Uterus (tissue), 4 donors: ENCODE measurements around the gene ACVR1C. TPM values are rescaled to one million over a fixed set of nuclear protein-coding genes. Genes with fewer than 3 reads are reported as not detected.
A peak's percentile ranks its signal among the peaks of the same experiment; 100 is the strongest.

Source experiments
- DNase-seq, 2 donors: peaks; one replicate each; pipeline ENCODE4 v3.0.0-alpha.2; 2019 to 2020
- H3K27ac ChIP-seq, 2 donors: fragments of 200-600 bp; sonication (generic); 1 replicate in 1 of 2; 2 replicates in 1 of 2; pipeline ENCODE4 v1.5.1; 2016 to 2018
- H3K27me3 ChIP-seq, 2 donors: fragments of 200-600 bp; sonication (generic); one replicate each; pipeline ENCODE4 v1.5.1; 2018 to 2019; ENCODE audit warnings: control low read depth in 1 of 2
- H3K36me3 ChIP-seq, 2 donors: fragments of 200-600 bp; sonication (generic); one replicate each; pipeline ENCODE4 v1.5.1; 2019; ENCODE audit warnings: control low read depth in 1 of 2
- H3K4me1 ChIP-seq, 2 donors: fragments of 200-600 bp; sonication (generic); one replicate each; pipeline ENCODE4 v1.5.1; 2018 to 2019; ENCODE audit warnings: control low read depth in 1 of 2
- H3K4me3 ChIP-seq, 2 donors: fragments of 200-600 bp; sonication (generic); 1 replicate in 1 of 2; 2 replicates in 1 of 2; pipeline ENCODE4 v1.5.1; 2018 to 2019; ENCODE audit warnings: mild to moderate bottlenecking in 1 of 2
- H3K9me3 ChIP-seq, 2 donors: fragments of 200-600 bp; sonication (generic); one replicate each; pipeline ENCODE4 v1.5.1; 2019; ENCODE audit warnings: control low read depth in 1 of 2
- POLR2A ChIP-seq, 2 donors: fragments of 450-650 bp; IDR thresholded peaks; one replicate each; pipeline ENCODE4 v1.6.1; 2016; ENCODE audit warnings: antibody characterized with exemption in 2 of 2, mild to moderate bottlenecking in 1 of 2, moderate library complexity in 1 of 2
- intact Hi-C: fragments of 100-400 bp; cut with DNase I; formaldehyde crosslinking; loops from one replicate; pipeline ENCODE4 v1.15.1; 2023; ENCODE audit warnings: low total_unique reads
- total RNA-seq, 4 donors: library from RNA; depleted of rRNA in 3 of 4; stranded (reverse); fragments of >200 nt in 3 of 4; gene quantifications; one replicate each; pipeline versions ENCODE4 v1.1.0 to v1.2.4, GENCODE V29; 2014 to 2023
- TF ChIP-seq, protein P1 (sequence below), 4 experiments: fragments of 200-600 bp in 2 of 4; fragments of 450-650 bp in 2 of 4; sonication (generic) in 2 of 4; IDR thresholded peaks; one replicate each; pipeline ENCODE4 v1.5.1; 2016 to 2019; ENCODE audit warnings: antibody characterized with exemption in 4 of 4, mild to moderate bottlenecking in 2 of 4, moderate library complexity in 1 of 4
- donor health status: DM: yes; HTN: yes; CAD: no.

The ACVR1C gene
- total RNA-seq, 4 donors from 2014 or later, result 0.51 to 1.2 (median 0.72) TPM

DNA sequence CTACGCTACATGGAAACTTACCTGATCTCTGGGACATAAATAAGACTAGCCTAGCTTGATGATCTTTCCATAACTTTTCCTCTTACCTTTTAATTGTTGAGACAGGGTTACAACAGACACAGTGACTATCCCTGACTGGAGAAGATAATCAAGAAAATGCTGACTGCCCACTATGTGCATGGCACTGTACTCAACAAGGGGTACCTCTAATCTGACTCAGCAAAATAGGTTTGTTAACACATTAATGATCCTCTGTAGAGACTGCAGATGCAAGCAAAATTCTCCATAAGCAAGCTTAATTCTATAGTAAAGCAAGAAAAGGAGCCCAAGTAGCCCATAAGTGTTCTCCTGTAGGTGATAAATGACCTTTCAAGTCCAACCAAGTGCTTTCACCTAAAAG is 25.5 kb downstream of the ACVR1C start:
- DNase-seq, result no peak
- intact Hi-C loops, result no loop called here
- H3K9me3 ChIP-seq, result no peaks in the 10 kb centered on the region
- TF ChIP-seq, protein P1, sequence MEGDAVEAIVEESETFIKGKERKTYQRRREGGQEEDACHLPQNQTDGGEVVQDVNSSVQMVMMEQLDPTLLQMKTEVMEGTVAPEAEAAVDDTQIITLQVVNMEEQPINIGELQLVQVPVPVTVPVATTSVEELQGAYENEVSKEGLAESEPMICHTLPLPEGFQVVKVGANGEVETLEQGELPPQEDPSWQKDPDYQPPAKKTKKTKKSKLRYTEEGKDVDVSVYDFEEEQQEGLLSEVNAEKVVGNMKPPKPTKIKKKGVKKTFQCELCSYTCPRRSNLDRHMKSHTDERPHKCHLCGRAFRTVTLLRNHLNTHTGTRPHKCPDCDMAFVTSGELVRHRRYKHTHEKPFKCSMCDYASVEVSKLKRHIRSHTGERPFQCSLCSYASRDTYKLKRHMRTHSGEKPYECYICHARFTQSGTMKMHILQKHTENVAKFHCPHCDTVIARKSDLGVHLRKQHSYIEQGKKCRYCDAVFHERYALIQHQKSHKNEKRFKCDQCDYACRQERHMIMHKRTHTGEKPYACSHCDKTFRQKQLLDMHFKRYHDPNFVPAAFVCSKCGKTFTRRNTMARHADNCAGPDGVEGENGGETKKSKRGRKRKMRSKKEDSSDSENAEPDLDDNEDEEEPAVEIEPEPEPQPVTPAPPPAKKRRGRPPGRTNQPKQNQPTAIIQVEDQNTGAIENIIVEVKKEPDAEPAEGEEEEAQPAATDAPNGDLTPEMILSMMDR (IDR thresholded peaks at IDR 0.05), result no peak
- TF ChIP-seq POLR2A (IDR thresholded peaks at IDR 0.05), result no peak
- no peaks in the 10 kb centered on the region for H3K4me1 ChIP-seq
- no peaks in the 10 kb centered on the region for H3K27me3 ChIP-seq
- no peak overlapping the region for H3K4me3 ChIP-seq
- H3K36me3 ChIP-seq, result no peaks in the 10 kb centered on the region
- no peak overlapping the region for H3K27ac ChIP-seq

DNA sequence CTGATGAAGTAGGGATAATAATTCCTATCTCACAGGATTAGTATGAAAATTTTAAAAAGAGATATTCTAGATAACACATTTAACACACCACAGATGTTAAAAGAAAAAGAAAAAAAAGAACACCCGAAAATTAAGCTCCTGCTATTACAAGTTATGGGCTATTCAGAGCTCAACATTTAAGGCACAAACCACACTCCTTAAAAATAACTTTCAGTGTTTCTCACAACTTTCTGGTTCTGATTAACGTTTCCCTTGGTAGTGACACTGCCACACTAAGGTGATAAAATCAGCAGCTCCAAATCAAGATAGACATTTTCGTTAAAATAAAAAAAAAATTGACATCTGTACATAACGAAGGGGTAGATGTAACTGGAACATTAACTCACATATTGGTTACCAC is 26.9 kb downstream of the ACVR1C start:
- Histone ChIP-seq H3K9me3 (no peaks in the 10 kb centered on the region), H3K27me3 (no peaks in the 10 kb centered on the region), H3K4me3 (no peak overlapping the region), H3K27ac (no peak overlapping the region), H3K36me3 (no peaks in the 10 kb centered on the region), H3K4me1 (no peaks in the 10 kb centered on the region)
- DNase-seq, result no peak
- intact Hi-C loops, result no loop called here
- no peak for TF ChIP-seq POLR2A (IDR thresholded peaks at IDR 0.05)
- TF ChIP-seq, protein P1 (IDR thresholded peaks at IDR 0.05), result no peak

DNA sequence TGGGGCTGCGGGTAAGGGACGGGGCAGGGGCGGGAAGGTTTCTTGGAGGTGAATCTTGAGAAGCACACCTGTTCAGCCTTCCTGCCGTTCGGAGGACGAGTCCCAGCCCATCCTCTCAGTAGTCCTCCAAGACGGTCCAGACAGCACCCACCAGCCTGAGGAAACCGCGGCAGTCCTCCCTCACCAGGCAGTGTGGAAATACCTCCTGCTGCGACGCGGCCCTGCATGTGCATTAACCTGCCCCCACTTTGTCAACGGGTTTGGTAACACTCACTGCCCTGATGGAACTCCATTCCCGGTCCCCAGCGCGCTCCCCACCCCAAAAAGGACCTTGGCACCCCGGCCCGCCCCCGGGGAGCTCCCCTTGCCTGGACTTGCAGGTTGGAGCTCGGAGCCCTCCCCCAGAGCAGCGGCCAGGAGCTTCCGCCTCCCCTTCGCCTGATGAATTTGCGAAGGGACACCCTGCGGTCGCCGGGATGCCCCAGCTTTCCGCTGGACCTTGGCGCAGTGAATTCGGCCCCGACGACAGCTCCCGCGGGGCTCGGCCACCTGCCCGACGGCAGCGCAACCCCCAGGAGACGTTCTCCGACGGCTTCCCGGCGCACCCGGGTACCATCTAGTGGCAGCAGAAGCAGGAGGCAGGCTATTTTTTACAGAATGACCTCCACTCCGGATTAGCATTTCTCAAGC is 31.5 kb downstream of the ACVR1C start:
- Histone ChIP-seq H3K27ac (no peak overlapping the region), H3K4me3 (no peak overlapping the region), H3K4me1 (no peaks in the 10 kb centered on the region), H3K36me3 (no peaks in the 10 kb centered on the region), H3K27me3 (no peaks in the 10 kb centered on the region), H3K9me3 (no peaks in the 10 kb centered on the region)
- intact Hi-C loops, result no loop called here
- no peak for DNase-seq
- no peak for TF ChIP-seq POLR2A (IDR thresholded peaks at IDR 0.05)
- TF ChIP-seq, protein P1 (IDR thresholded peaks at IDR 0.05), result peak in 1 of 4 experiments; percentile 11

DNA sequence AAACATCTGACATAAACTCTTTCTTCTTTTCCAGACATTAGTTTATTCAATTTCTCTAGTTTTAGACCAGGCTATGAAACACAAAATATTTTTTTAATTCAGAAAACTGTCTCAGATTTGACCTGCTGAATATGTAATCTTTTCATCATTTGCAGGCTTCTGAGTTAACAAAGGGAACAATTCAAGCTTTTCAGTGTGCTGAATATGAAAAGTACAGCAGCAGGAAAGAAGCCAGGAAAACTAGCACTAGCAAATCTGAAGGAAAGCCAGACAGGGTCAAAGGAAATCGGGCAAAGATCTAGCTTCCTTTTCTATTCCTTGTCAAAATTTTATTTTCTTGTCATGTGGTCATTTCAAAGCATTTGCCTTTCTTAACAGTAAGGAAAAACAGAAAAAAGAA is 35.3 kb downstream of the ACVR1C start:
- intact Hi-C loops, result no loop called here
- H3K36me3 ChIP-seq, result no peaks in the 10 kb centered on the region
- no peaks in the 10 kb centered on the region for H3K4me1 ChIP-seq
- H3K9me3 ChIP-seq, result no peaks in the 10 kb centered on the region
- TF ChIP-seq, protein P1 (IDR thresholded peaks at IDR 0.05), result no peak
- no peak for TF ChIP-seq POLR2A (IDR thresholded peaks at IDR 0.05)
- H3K4me3 ChIP-seq, result no peak overlapping the region
- H3K27me3 ChIP-seq, result no peaks in the 10 kb centered on the region
- H3K27ac ChIP-seq, result no peak overlapping the region
- no peak for DNase-seq

DNA sequence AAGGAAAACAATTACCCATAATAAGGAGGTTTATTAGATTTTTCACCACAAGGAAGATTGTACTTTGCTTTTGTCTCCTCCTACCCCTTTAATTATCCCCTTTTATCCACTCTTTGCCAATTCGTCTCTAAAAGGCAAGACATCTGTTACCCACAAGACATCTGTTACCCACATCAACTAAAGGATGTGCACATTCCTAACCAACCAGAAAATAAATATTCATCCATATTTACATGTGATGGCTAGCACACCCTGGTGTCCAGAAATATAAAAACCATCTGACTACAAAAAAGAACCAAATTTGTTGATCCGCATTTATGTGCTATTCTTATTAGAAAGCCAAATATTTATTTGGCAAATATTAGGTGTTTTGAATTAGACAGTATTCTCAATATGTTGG is 35.7 kb downstream of the ACVR1C start:
- Histone ChIP-seq H3K27ac (no peak overlapping the region), H3K36me3 (no peaks in the 10 kb centered on the region), H3K9me3 (no peaks in the 10 kb centered on the region), H3K4me1 (no peaks in the 10 kb centered on the region), H3K27me3 (no peaks in the 10 kb centered on the region), H3K4me3 (no peak overlapping the region)
- TF ChIP-seq, protein P1 (IDR thresholded peaks at IDR 0.05), result no peak
- no peak for TF ChIP-seq POLR2A (IDR thresholded peaks at IDR 0.05)
- no peak for DNase-seq
- intact Hi-C loops, result no loop called here
